GM18907 (cell line): Measurements from ENCODE around the gene OST4.

Source experiments
- ATAC-seq: cut with Tn5 transposase; IDR thresholded peaks from one replicate; pipeline ENCODE4 v1.9.1; 2021; ENCODE audit warnings: mild to moderate bottlenecking, moderate library complexity; ENCODE audit not compliant: unreplicated experiment

Gene OST4

GRCh38 chr2:27027211-27027651 lies 44.2 kb downstream of the OST4 start:
- no peak for ATAC-seq

GRCh38 chr2:27025861-27026851 lies 45.3 kb downstream of the OST4 start:
- ATAC-seq, result no peak

- ATAC-seq, result no peak
These were observed 46.1 kb downstream of the OST4 start for GRCh38 chr2:27025281-27025800.

GRCh38 chr2:27024812-27025211 lies 46.6 kb downstream of the OST4 start:
- no peak for ATAC-seq

GRCh38 chr2:27024188-27024587 lies 47.3 kb downstream of the OST4 start:
- ATAC-seq, result no peak

GRCh38 chr2:27023740-27024139 lies 47.7 kb downstream of the OST4 start:
- ATAC-seq, result no peak

GRCh38 chr2:27021253-27022049 lies 50.0 kb downstream of the OST4 start:
- ATAC-seq, result no peak
